ENCODE measurements around the gene CEP170B.

CEP170B gene

GRCh38 chr14:104895786-104896661 is 31.0 kb downstream of the CEP170B start:
- Histone ChIP-seq H3K9me2 (replicated peaks; ENCODE audit: low read depth, low read length) (no peaks in the 10 kb centered on the region), H3K36me3 (ENCODE audit: insufficient read depth, low read length) (no peaks in the 10 kb centered on the region), H3K4me1 (ENCODE audit: insufficient read depth, low read length, poor library complexity, severe bottlenecking) (no peaks in the 10 kb centered on the region), H2AFZ (ENCODE audit: low read length) (no peak overlapping the region), H3F3A (ENCODE audit: low read depth) (no peaks in the 10 kb centered on the region), H4K20me1 (ENCODE audit: insufficient read depth, low read length, poor library complexity, severe bottlenecking) (no peaks in the 10 kb centered on the region), H3K4me3 (ENCODE audit: low read length, poor library complexity, severe bottlenecking) (no peak overlapping the region), H3K4me2 (ENCODE audit: low read depth, low read length, poor library complexity, severe bottlenecking) (no peak overlapping the region), H3K79me2 (ENCODE audit: insufficient read depth, low read length) (no peaks in the 10 kb centered on the region), H3K27me3 (ENCODE audit: insufficient read depth, low read length, poor library complexity, severe bottlenecking) (no peaks in the 10 kb centered on the region), H3K9me3 (ENCODE audit: insufficient read depth, low read depth, low read length) (no peaks in the 10 kb centered on the region), H3K9ac (ENCODE audit: low read depth, low read length, poor library complexity, severe bottlenecking) (no peak overlapping the region)
- TF ChIP-seq CTCF (conservative IDR thresholded peaks at IDR 0.05; ENCODE audit: low read length): no peak
- TF ChIP-seq EZH2phosphoT487 (IDR thresholded peaks at IDR 0.05; ENCODE audit: borderline replicate concordance): no peak

- H3K9me2 ChIP-seq (replicated peaks; ENCODE audit: low read depth, low read length): no peaks in the 10 kb centered on the region
- H3K9me3 ChIP-seq (ENCODE audit: insufficient read depth, low read depth, low read length): no peaks in the 10 kb centered on the region
- no peaks in the 10 kb centered on the region for H3K4me1 ChIP-seq (ENCODE audit: insufficient read depth, low read length, poor library complexity, severe bottlenecking)
- H4K20me1 ChIP-seq (ENCODE audit: insufficient read depth, low read length, poor library complexity, severe bottlenecking): no peaks in the 10 kb centered on the region
- TF ChIP-seq EZH2phosphoT487 (IDR thresholded peaks at IDR 0.05; ENCODE audit: borderline replicate concordance) (no peak), CTCF (conservative IDR thresholded peaks at IDR 0.05; ENCODE audit: low read length) (no peak)
- no peak overlapping the region for H2AFZ ChIP-seq (ENCODE audit: low read length)
- no peaks in the 10 kb centered on the region for H3K36me3 ChIP-seq (ENCODE audit: insufficient read depth, low read length)
- no peaks in the 10 kb centered on the region for H3K27me3 ChIP-seq (ENCODE audit: insufficient read depth, low read length, poor library complexity, severe bottlenecking)
- no peaks in the 10 kb centered on the region for H3F3A ChIP-seq (ENCODE audit: low read depth)
- no peaks in the 10 kb centered on the region for H3K79me2 ChIP-seq (ENCODE audit: insufficient read depth, low read length)
- H3K4me2 ChIP-seq (ENCODE audit: low read depth, low read length, poor library complexity, severe bottlenecking): no peak overlapping the region
- no peak overlapping the region for H3K4me3 ChIP-seq (ENCODE audit: low read length, poor library complexity, severe bottlenecking)
- no peak overlapping the region for H3K9ac ChIP-seq (ENCODE audit: low read depth, low read length, poor library complexity, severe bottlenecking)
Observed at GRCh38 chr14:104897330-104898194, 32.5 kb downstream of the CEP170B start.

GRCh38 chr14:104898195-104898558 is 33.1 kb downstream of the CEP170B start:
- Histone ChIP-seq H2AFZ (ENCODE audit: low read length) (no peak overlapping the region), H3K4me2 (ENCODE audit: low read depth, low read length, poor library complexity, severe bottlenecking) (no peak overlapping the region), H3K79me2 (ENCODE audit: insufficient read depth, low read length) (no peaks in the 10 kb centered on the region), H3K9me2 (replicated peaks; ENCODE audit: low read depth, low read length) (no peaks in the 10 kb centered on the region), H4K20me1 (ENCODE audit: insufficient read depth, low read length, poor library complexity, severe bottlenecking) (no peaks in the 10 kb centered on the region), H3K9me3 (ENCODE audit: insufficient read depth, low read depth, low read length) (no peaks in the 10 kb centered on the region), H3K9ac (ENCODE audit: low read depth, low read length, poor library complexity, severe bottlenecking) (no peak overlapping the region), H3F3A (ENCODE audit: low read depth) (no peaks in the 10 kb centered on the region), H3K36me3 (ENCODE audit: insufficient read depth, low read length) (no peaks in the 10 kb centered on the region), H3K4me3 (ENCODE audit: low read length, poor library complexity, severe bottlenecking) (no peak overlapping the region), H3K4me1 (ENCODE audit: insufficient read depth, low read length, poor library complexity, severe bottlenecking) (no peaks in the 10 kb centered on the region), H3K27me3 (ENCODE audit: insufficient read depth, low read length, poor library complexity, severe bottlenecking) (no peaks in the 10 kb centered on the region)
- TF ChIP-seq CTCF (conservative IDR thresholded peaks at IDR 0.05; ENCODE audit: low read length): no peak
- TF ChIP-seq EZH2phosphoT487 (IDR thresholded peaks at IDR 0.05; ENCODE audit: borderline replicate concordance): no peak

Measured in Loucy (cell line).